ENCODE results near the gene PATL2.
"Not testable (repeated sequence)": the region's sequence is repeated elsewhere in the genome, so short reads cannot be mapped to it uniquely, and the experiment has no call there.

The PATL2 gene

DNA sequence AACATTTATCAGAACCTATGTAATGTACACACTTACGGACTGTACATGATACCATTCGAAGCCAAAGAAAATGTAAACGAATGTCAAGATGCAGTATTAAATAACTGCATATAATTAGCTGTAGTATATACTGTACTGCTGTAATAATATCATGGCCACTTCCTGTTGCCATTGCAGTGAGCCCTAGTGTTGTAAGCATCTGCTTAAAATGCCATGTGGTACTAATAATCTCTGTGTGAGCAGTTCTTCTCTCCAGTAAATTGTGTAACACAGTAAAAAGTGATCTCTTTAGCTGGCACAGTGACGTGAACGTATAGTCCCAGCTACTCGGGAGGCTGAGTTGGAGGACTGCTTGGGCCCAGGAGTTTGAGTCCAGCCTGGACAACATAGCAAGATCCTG, 56.3 kb downstream of the PATL2 start:
- no peaks in the 10 kb centered on the region for H3K9me3 ChIP-seq (ENCODE audit: control insufficient read depth in 2 of 2, low read length in 2 of 2)
- no peak overlapping the region for H3K27ac ChIP-seq (ENCODE audit: low read depth in 2 of 2, low read length in 2 of 2)
- no peaks in the 10 kb centered on the region for H3K4me1 ChIP-seq (ENCODE audit: control insufficient read depth in 2 of 2, insufficient read depth in 2 of 2, low read length in 2 of 2)
- no peak overlapping the region for H3K4me3 ChIP-seq (ENCODE audit: low read length in 2 of 2)
- peaks cover 54 to 64% of the 10 kb centered on the region in 2 donors for H3K36me3 ChIP-seq (ENCODE audit: control insufficient read depth in 2 of 2, insufficient read depth in 2 of 2, low read length in 2 of 2)
- H3K27me3 ChIP-seq (ENCODE audit: control insufficient read depth in 2 of 2, insufficient read depth in 2 of 2, low read length in 2 of 2) = no peaks in the 10 kb centered on the region
- H3K9ac ChIP-seq (ENCODE audit: low read depth in 1 of 2, low read length in 2 of 2) = no peak overlapping the region

GRCh38 chr15:44647637-44648036, 63.5 kb downstream of the PATL2 start:
- Histone ChIP-seq H3K27ac (ENCODE audit: low read depth in 2 of 2, low read length in 2 of 2) (no peak overlapping the region), H3K4me1 (ENCODE audit: control insufficient read depth in 2 of 2, insufficient read depth in 2 of 2, low read length in 2 of 2) (no peaks in the 10 kb centered on the region), H3K9me3 (ENCODE audit: control insufficient read depth in 2 of 2, low read length in 2 of 2) (no peaks in the 10 kb centered on the region), H3K9ac (ENCODE audit: low read depth in 1 of 2, low read length in 2 of 2) (no peak overlapping the region), H3K27me3 (ENCODE audit: control insufficient read depth in 2 of 2, insufficient read depth in 2 of 2, low read length in 2 of 2) (no peaks in the 10 kb centered on the region), H3K4me3 (ENCODE audit: low read length in 2 of 2) (no peak overlapping the region), H3K36me3 (ENCODE audit: control insufficient read depth in 2 of 2, insufficient read depth in 2 of 2, low read length in 2 of 2) (peaks cover 28 to 49% of the 10 kb centered on the region in 2 donors)

DNA sequence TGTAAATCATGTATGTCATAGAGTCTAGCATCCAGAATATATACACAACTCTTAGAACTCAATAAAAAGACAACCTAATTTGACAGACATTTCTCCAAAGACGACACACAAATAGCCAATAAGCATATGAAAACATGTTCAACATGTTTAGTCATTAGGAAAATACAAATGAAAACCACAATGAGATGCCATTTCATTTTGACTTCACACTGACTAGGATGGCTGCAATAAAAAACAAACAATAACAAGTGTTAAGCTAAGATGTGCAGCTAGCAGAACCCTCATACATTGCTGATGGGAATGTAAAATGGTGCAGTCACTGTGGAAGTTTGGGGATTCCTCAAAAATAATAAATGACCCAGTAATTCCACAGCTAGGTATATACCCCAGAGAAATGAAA, 64.1 kb downstream of the PATL2 start:
- Histone ChIP-seq H3K4me3 (ENCODE audit: low read length in 2 of 2) (no peak overlapping the region), H3K36me3 (ENCODE audit: control insufficient read depth in 2 of 2, insufficient read depth in 2 of 2, low read length in 2 of 2) (peaks cover 25 to 48% of the 10 kb centered on the region in 2 donors), H3K4me1 (ENCODE audit: control insufficient read depth in 2 of 2, insufficient read depth in 2 of 2, low read length in 2 of 2) (no peaks in the 10 kb centered on the region), H3K27me3 (ENCODE audit: control insufficient read depth in 2 of 2, insufficient read depth in 2 of 2, low read length in 2 of 2) (no peaks in the 10 kb centered on the region), H3K9me3 (ENCODE audit: control insufficient read depth in 2 of 2, low read length in 2 of 2) (no peaks in the 10 kb centered on the region), H3K9ac (ENCODE audit: low read depth in 1 of 2, low read length in 2 of 2) (no peak overlapping the region), H3K27ac (ENCODE audit: low read depth in 2 of 2, low read length in 2 of 2) (no peak overlapping the region)

GRCh38 chr15:44646460-44646859, 64.7 kb downstream of the PATL2 start:
- H3K27ac ChIP-seq (ENCODE audit: low read depth in 2 of 2, low read length in 2 of 2) = no peak overlapping the region
- no peak overlapping the region for H3K9ac ChIP-seq (ENCODE audit: low read depth in 1 of 2, low read length in 2 of 2)
- H3K4me1 ChIP-seq (ENCODE audit: control insufficient read depth in 2 of 2, insufficient read depth in 2 of 2, low read length in 2 of 2) = no peaks in the 10 kb centered on the region
- H3K27me3 ChIP-seq (ENCODE audit: control insufficient read depth in 2 of 2, insufficient read depth in 2 of 2, low read length in 2 of 2) = no peaks in the 10 kb centered on the region
- no peaks in the 10 kb centered on the region for H3K9me3 ChIP-seq (ENCODE audit: control insufficient read depth in 2 of 2, low read length in 2 of 2)
- peaks cover 25 to 45% of the 10 kb centered on the region in 2 donors for H3K36me3 ChIP-seq (ENCODE audit: control insufficient read depth in 2 of 2, insufficient read depth in 2 of 2, low read length in 2 of 2)
- no peak overlapping the region for H3K4me3 ChIP-seq (ENCODE audit: low read length in 2 of 2)

DNA sequence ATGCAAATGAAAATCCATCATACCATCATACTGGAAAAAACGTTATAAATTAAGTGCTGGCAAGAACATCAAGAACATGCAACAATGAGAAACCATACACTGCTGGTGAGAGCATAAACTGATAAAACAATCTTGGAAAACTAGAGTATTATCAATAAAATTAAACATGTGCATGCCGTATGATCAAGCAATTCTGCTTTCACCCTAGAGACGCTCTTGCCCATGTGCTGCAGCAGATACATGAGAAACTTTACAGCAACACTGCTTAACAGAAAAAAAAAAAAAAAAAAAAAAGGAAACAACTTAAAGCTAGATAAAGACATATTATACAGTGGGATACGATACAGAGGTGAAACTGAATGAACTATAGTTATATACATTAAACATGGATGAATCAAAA, 69.5 kb downstream of the PATL2 start:
- no peak overlapping the region for H3K4me3 ChIP-seq (ENCODE audit: low read length in 2 of 2)
- H3K27ac ChIP-seq (ENCODE audit: low read depth in 2 of 2, low read length in 2 of 2) = no peak overlapping the region
- H3K27me3 ChIP-seq (ENCODE audit: control insufficient read depth in 2 of 2, insufficient read depth in 2 of 2, low read length in 2 of 2) = no peaks in the 10 kb centered on the region
- no peak overlapping the region for H3K9ac ChIP-seq (ENCODE audit: low read depth in 1 of 2, low read length in 2 of 2)
- H3K4me1 ChIP-seq (ENCODE audit: control insufficient read depth in 2 of 2, insufficient read depth in 2 of 2, low read length in 2 of 2) = no peaks in the 10 kb centered on the region
- H3K36me3 ChIP-seq (ENCODE audit: control insufficient read depth in 2 of 2, insufficient read depth in 2 of 2, low read length in 2 of 2) = peaks cover 19 to 32% of the 10 kb centered on the region in 2 donors
- H3K9me3 ChIP-seq (ENCODE audit: control insufficient read depth in 2 of 2, low read length in 2 of 2) = no peaks in the 10 kb centered on the region

DNA sequence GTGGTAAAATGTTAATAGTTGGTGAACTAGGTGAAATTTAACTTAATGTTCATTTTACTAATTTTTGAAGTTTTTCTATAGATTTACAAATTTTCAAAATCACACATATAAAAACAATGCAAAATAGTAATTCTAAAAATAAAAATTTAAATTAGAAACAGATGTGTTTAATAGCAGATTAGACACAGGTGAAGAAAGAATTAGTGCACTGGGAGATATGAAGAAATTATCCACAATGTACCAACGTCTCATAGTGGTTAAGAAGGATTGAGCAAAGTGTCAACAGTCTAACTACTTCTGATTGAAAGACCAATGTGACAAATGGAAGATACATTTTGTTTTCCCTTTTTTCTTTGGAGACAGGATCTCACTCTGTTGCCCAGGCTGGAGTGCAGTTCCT, 74.1 kb downstream of the PATL2 start:
- Histone ChIP-seq H3K4me3 (ENCODE audit: low read length in 2 of 2) (no peak overlapping the region), H3K27ac (ENCODE audit: low read depth in 2 of 2, low read length in 2 of 2) (no peak overlapping the region), H3K9ac (ENCODE audit: low read depth in 1 of 2, low read length in 2 of 2) (no peak overlapping the region), H3K9me3 (ENCODE audit: control insufficient read depth in 2 of 2, low read length in 2 of 2) (no peaks in the 10 kb centered on the region), H3K27me3 (ENCODE audit: control insufficient read depth in 2 of 2, insufficient read depth in 2 of 2, low read length in 2 of 2) (no peaks in the 10 kb centered on the region), H3K4me1 (ENCODE audit: control insufficient read depth in 2 of 2, insufficient read depth in 2 of 2, low read length in 2 of 2) (no peaks in the 10 kb centered on the region), H3K36me3 (ENCODE audit: control insufficient read depth in 2 of 2, insufficient read depth in 2 of 2, low read length in 2 of 2) (peaks cover 28 to 32% of the 10 kb centered on the region in 2 donors)

GRCh38 chr15:44633603-44634002, 77.5 kb downstream of the PATL2 start:
- H3K9me3 ChIP-seq (ENCODE audit: control insufficient read depth in 2 of 2, low read length in 2 of 2) = no peaks in the 10 kb centered on the region
- no peaks in the 10 kb centered on the region for H3K4me1 ChIP-seq (ENCODE audit: control insufficient read depth in 2 of 2, insufficient read depth in 2 of 2, low read length in 2 of 2)
- no peaks in the 10 kb centered on the region for H3K27me3 ChIP-seq (ENCODE audit: control insufficient read depth in 2 of 2, insufficient read depth in 2 of 2, low read length in 2 of 2)
- H3K4me3 ChIP-seq (ENCODE audit: low read length in 2 of 2) = no peak overlapping the region
- peaks cover 44 to 47% of the 10 kb centered on the region in 2 donors for H3K36me3 ChIP-seq (ENCODE audit: control insufficient read depth in 2 of 2, insufficient read depth in 2 of 2, low read length in 2 of 2)
- no peak overlapping the region for H3K9ac ChIP-seq (ENCODE audit: low read depth in 1 of 2, low read length in 2 of 2)
- no peak overlapping the region for H3K27ac ChIP-seq (ENCODE audit: low read depth in 2 of 2, low read length in 2 of 2)

DNA sequence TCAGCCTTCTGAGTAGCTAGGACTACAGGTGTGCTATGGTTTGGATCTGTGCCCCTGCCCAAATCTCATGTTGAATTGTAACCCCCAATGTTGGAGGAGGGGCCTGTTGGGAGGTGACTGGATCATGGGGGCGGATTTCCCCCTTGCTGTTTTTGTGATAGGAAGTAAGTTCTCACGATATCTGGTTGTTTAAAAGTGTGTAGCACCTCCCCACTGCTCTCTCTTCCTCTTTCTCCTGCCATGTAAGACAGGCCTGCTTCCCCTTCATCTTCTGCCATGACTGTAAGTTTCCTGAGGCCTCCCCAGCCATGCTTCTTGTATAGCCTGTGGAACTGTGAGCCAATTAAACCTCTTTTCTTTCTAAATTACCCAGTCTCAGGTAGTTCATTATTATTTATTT, 85.8 kb downstream of the PATL2 start:
- H3K4me3 ChIP-seq (ENCODE audit: low read length in 2 of 2); H3K9me3 ChIP-seq (ENCODE audit: control insufficient read depth in 2 of 2, low read length in 2 of 2); H3K27ac ChIP-seq (ENCODE audit: low read depth in 2 of 2, low read length in 2 of 2); H3K27me3 ChIP-seq (ENCODE audit: control insufficient read depth in 2 of 2, insufficient read depth in 2 of 2, low read length in 2 of 2); H3K9ac ChIP-seq (ENCODE audit: low read depth in 1 of 2, low read length in 2 of 2); H3K4me1 ChIP-seq (ENCODE audit: control insufficient read depth in 2 of 2, insufficient read depth in 2 of 2, low read length in 2 of 2): not testable (repeated sequence)
- peaks cover 56 to 65% of the 10 kb centered on the region in 2 donors for H3K36me3 ChIP-seq (ENCODE audit: control insufficient read depth in 2 of 2, insufficient read depth in 2 of 2, low read length in 2 of 2)

- no peak overlapping the region for H3K9ac ChIP-seq (ENCODE audit: low read depth in 1 of 2, low read length in 2 of 2)
- no peaks in the 10 kb centered on the region for H3K4me1 ChIP-seq (ENCODE audit: control insufficient read depth in 2 of 2, insufficient read depth in 2 of 2, low read length in 2 of 2)
- no peaks in the 10 kb centered on the region for H3K9me3 ChIP-seq (ENCODE audit: control insufficient read depth in 2 of 2, low read length in 2 of 2)
- no peak overlapping the region for H3K4me3 ChIP-seq (ENCODE audit: low read length in 2 of 2)
- peaks cover 48 to 60% of the 10 kb centered on the region in 2 donors for H3K36me3 ChIP-seq (ENCODE audit: control insufficient read depth in 2 of 2, insufficient read depth in 2 of 2, low read length in 2 of 2)
- no peak overlapping the region for H3K27ac ChIP-seq (ENCODE audit: low read depth in 2 of 2, low read length in 2 of 2)
- H3K27me3 ChIP-seq (ENCODE audit: control insufficient read depth in 2 of 2, insufficient read depth in 2 of 2, low read length in 2 of 2) = no peaks in the 10 kb centered on the region
Measured at GRCh38 chr15:44623178-44623577, 87.9 kb downstream of the PATL2 start.

DNA sequence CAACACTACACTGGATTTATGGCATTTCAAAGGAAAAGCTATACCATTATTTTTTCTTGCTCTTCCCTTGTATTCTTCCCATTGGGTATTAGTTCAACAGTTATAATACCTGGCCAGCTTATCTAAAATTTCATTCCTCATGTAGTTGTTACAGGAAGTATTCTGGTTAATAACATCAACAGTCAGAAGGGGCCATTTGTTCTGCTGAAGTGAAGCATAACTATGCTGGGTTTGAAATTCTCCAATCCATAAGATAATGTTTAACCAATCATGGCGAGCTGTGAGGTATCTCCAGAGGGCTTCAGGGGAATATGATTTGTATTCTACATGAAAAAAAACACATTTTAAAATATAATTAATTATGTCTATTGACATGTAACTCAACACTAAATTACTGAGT, 91.0 kb downstream of the PATL2 start:
- Histone ChIP-seq H3K9me3 (ENCODE audit: control insufficient read depth in 2 of 2, low read length in 2 of 2) (no peaks in the 10 kb centered on the region), H3K4me3 (ENCODE audit: low read length in 2 of 2) (no peak overlapping the region)

DNA sequence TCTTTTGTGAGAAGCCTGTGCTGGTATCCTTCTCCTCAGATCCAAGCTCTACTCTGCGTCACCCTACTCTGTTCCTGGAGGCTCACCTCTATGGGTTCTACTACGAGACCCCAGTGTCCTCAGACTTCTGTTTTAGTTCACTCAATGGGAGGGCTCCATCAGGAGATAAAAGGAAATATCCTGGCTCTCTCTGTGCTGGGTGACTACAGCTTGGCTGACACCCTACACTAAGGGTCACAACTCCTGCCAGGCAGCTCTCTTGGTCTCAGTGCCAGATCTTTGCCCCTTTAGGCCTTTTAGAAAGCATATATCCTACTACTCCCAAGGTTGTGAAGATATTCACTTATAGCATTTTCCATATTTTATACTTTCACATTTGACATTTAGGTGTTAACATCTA, 94.1 kb downstream of the PATL2 start:
- Histone ChIP-seq H3K4me1 (ENCODE audit: control insufficient read depth in 2 of 2, insufficient read depth in 2 of 2, low read length in 2 of 2) (no peaks in the 10 kb centered on the region), H3K36me3 (ENCODE audit: control insufficient read depth in 2 of 2, insufficient read depth in 2 of 2, low read length in 2 of 2) (peaks cover 46 to 73% of the 10 kb centered on the region in 2 donors), H3K4me3 (ENCODE audit: low read length in 2 of 2) (no peak overlapping the region), H3K9me3 (ENCODE audit: control insufficient read depth in 2 of 2, low read length in 2 of 2) (no peaks in the 10 kb centered on the region), H3K27me3 (ENCODE audit: control insufficient read depth in 2 of 2, insufficient read depth in 2 of 2, low read length in 2 of 2) (no peaks in the 10 kb centered on the region), H3K9ac (ENCODE audit: low read depth in 1 of 2, low read length in 2 of 2) (no peak overlapping the region), H3K27ac (ENCODE audit: low read depth in 2 of 2, low read length in 2 of 2) (no peak overlapping the region)

More for the DNA sequence above, 91.0 kb downstream of the PATL2 start:
- H3K36me3 ChIP-seq (ENCODE audit: control insufficient read depth in 2 of 2, insufficient read depth in 2 of 2, low read length in 2 of 2) = peaks cover 38 to 57% of the 10 kb centered on the region in 2 donors
- H3K9ac ChIP-seq (ENCODE audit: low read depth in 1 of 2, low read length in 2 of 2) = no peak overlapping the region
- no peaks in the 10 kb centered on the region for H3K27me3 ChIP-seq (ENCODE audit: control insufficient read depth in 2 of 2, insufficient read depth in 2 of 2, low read length in 2 of 2)
- no peaks in the 10 kb centered on the region for H3K4me1 ChIP-seq (ENCODE audit: control insufficient read depth in 2 of 2, insufficient read depth in 2 of 2, low read length in 2 of 2)
- H3K27ac ChIP-seq (ENCODE audit: low read depth in 2 of 2, low read length in 2 of 2) = no peak overlapping the region
